Measurements from ENCODE around the gene TGFBR3. TPM values are rescaled to one million over a fixed set of nuclear protein-coding genes. Genes with fewer than 3 reads are reported as not detected.

The TGFBR3 gene
- total RNA-seq, 2 experiments from 2014 or later = 31.5 to 36.6 TPM

DNA sequence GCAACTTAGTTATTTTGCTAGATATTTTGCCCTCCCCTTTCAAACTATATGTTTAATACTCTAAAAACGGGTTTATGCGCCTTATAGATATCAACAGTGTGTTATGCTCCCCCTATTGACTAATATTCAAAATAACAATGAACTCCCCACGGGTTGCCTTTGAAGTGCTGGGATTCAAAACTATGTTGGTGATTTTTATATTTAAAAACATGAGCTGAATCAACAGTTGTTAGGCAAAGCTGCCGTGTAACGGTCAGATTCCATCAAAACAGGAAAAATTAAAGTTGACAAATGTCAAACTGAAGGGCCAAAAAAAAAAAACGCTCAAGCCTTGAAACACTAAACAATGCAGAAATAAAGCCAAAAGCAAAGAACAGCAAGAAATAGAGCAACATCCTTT is 2.5 kb downstream of the TGFBR3 start:
- Histone ChIP-seq H3K4me3 (ENCODE audit: low read length) (peak overlapping the region; percentile 72), H3K9me3 (ENCODE audit: control insufficient read depth in 1 of 2, insufficient read depth in 1 of 2, low read length in 2 of 2) (no peaks in the 10 kb centered on the region), H3K4me1 (ENCODE audit: insufficient read depth, low read length) (peaks cover 30% of the 10 kb centered on the region), H3K27ac (ENCODE audit: low read depth in 1 of 2, low read length in 2 of 2) (no peak overlapping the region), H3K36me3 (ENCODE audit: insufficient read depth, low read length) (no peaks in the 10 kb centered on the region), H3K27me3 (ENCODE audit: control insufficient read depth in 1 of 2, insufficient read depth in 2 of 2, low read length in 2 of 2) (no peaks in the 10 kb centered on the region)
- ChIA-PET POLR2A (interaction anchor here (0.8 to 3.7 kb wide), 4 partner anchors 12 to 1098 kb away, joined by 3 to 21 read pairs (median 3); no protein-coding TSS in a partner anchor), CTCF (interaction anchor here (0.6 to 3.2 kb wide), 10 partner anchors 10 to 387 kb away, joined by 3 to 15 read pairs (median 3); no protein-coding TSS in a partner anchor)
- TF ChIP-seq, protein P1, sequence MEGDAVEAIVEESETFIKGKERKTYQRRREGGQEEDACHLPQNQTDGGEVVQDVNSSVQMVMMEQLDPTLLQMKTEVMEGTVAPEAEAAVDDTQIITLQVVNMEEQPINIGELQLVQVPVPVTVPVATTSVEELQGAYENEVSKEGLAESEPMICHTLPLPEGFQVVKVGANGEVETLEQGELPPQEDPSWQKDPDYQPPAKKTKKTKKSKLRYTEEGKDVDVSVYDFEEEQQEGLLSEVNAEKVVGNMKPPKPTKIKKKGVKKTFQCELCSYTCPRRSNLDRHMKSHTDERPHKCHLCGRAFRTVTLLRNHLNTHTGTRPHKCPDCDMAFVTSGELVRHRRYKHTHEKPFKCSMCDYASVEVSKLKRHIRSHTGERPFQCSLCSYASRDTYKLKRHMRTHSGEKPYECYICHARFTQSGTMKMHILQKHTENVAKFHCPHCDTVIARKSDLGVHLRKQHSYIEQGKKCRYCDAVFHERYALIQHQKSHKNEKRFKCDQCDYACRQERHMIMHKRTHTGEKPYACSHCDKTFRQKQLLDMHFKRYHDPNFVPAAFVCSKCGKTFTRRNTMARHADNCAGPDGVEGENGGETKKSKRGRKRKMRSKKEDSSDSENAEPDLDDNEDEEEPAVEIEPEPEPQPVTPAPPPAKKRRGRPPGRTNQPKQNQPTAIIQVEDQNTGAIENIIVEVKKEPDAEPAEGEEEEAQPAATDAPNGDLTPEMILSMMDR (IDR thresholded peaks at IDR 0.05) = peak; percentile 70
- intact Hi-C loops (cut with DNase I, micrococcal nuclease) = loop anchor here (5.0 to 10.0 kb wide), 3 partner anchors 189 to 376 kb away; no protein-coding TSS in a partner anchor
- H3K9me3 Mint-ChIP-seq = no peaks in the 10 kb centered on the region
- ATAC-seq (ENCODE audit: poor library complexity) (peak; percentile 30), DNase-seq (peak in 4 of 14 experiments; percentile 32 to 67 (median 64))
- H3K4me1 Mint-ChIP-seq (ENCODE audit: low read depth) = peaks cover 34% of the 10 kb centered on the region
- peaks cover 10% of the 10 kb centered on the region for H3K36me3 Mint-ChIP-seq (ENCODE audit: low read depth)
- peak overlapping the region; percentile 83 for H3K4me3 Mint-ChIP-seq
- H3K27ac Mint-ChIP-seq = peak overlapping the region; percentile 43
- H3K27me3 Mint-ChIP-seq = no peaks in the 10 kb centered on the region

DNA sequence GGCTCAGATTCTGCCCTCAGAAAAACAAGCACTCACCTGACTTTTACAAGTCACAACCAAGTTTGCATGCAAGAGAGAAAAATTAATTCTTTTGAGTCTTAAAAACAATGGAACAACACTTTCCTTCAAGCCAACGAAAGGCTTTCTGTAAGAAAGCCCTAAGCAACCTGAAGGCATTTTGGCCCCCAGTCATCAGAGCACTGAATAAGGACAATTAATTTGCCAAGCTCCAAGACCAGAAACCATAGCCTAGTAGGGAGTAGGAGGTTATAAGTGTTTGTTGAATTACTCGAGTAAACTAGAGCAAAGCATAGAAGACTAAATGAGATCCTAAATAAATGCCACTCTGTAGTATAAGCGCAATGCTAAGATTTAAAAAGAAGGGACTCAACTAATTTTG is 4.7 kb downstream of the TGFBR3 start:
- TF ChIP-seq, protein P1 (IDR thresholded peaks at IDR 0.05) = no peak
- POLR2A ChIA-PET = no interaction called here
- H3K4me1 Mint-ChIP-seq (ENCODE audit: low read depth) = peaks cover 47% of the 10 kb centered on the region
- H3K27me3 ChIP-seq (ENCODE audit: control insufficient read depth in 1 of 2, insufficient read depth in 2 of 2, low read length in 2 of 2) = no peaks in the 10 kb centered on the region
- H3K9me3 Mint-ChIP-seq = no peaks in the 10 kb centered on the region
- H3K27ac Mint-ChIP-seq = no peak overlapping the region
- peaks cover 27% of the 10 kb centered on the region for H3K4me1 ChIP-seq (ENCODE audit: insufficient read depth, low read length)
- H3K36me3 ChIP-seq (ENCODE audit: insufficient read depth, low read length) = no peaks in the 10 kb centered on the region
- no peak overlapping the region for H3K4me3 ChIP-seq (ENCODE audit: low read length)
- H3K27ac ChIP-seq (ENCODE audit: low read depth in 1 of 2, low read length in 2 of 2) = no peak overlapping the region
- intact Hi-C loops (cut with DNase I, micrococcal nuclease) = loop anchor here (5.0 to 10.0 kb wide), 3 partner anchors 186 to 374 kb away; no protein-coding TSS in a partner anchor
- no peak overlapping the region for H3K4me3 Mint-ChIP-seq
- H3K27me3 Mint-ChIP-seq = no peaks in the 10 kb centered on the region
- CTCF ChIA-PET = no interaction called here
- no peak for DNase-seq
- no peaks in the 10 kb centered on the region for H3K9me3 ChIP-seq (ENCODE audit: control insufficient read depth in 1 of 2, insufficient read depth in 1 of 2, low read length in 2 of 2)
- ATAC-seq (ENCODE audit: poor library complexity) = no peak
- H3K36me3 Mint-ChIP-seq (ENCODE audit: low read depth) = peaks cover 5% of the 10 kb centered on the region

DNA sequence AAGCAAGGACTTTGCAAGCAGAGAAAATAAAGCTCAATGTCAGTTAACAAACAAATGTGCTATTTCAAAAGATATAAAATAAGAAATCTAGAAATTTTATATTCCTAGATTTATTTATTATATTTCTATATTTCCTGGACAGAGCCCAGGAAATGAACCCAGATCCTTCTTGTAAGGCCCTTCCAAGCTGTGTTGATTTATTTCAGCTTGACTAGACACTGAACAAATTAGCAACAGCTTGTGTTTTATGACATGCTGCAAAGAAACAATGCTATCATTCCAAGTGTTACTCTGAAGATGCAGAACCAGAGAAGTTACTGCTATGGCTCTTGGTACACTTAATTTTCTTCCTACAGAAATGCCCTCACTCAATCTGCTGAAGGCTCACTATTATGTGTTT is 6.2 kb downstream of the TGFBR3 start:
- ChIA-PET POLR2A (no interaction called here), CTCF (interaction anchor here (0.8 to 1.2 kb wide), 2 partner anchors 46 to 167 kb away, joined by 3 read pairs; no protein-coding TSS in a partner anchor)
- Histone ChIP-seq H3K9me3 (ENCODE audit: control insufficient read depth in 1 of 2, insufficient read depth in 1 of 2, low read length in 2 of 2) (no peaks in the 10 kb centered on the region), H3K4me3 (ENCODE audit: low read length) (no peak overlapping the region), H3K27me3 (ENCODE audit: control insufficient read depth in 1 of 2, insufficient read depth in 2 of 2, low read length in 2 of 2) (no peaks in the 10 kb centered on the region), H3K27ac (ENCODE audit: low read depth in 1 of 2, low read length in 2 of 2) (no peak overlapping the region), H3K36me3 (ENCODE audit: insufficient read depth, low read length) (no peaks in the 10 kb centered on the region), H3K4me1 (ENCODE audit: insufficient read depth, low read length) (peaks cover 24% of the 10 kb centered on the region)
- Mint-ChIP-seq H3K27me3 (no peaks in the 10 kb centered on the region), H3K4me1 (ENCODE audit: low read depth) (peaks cover 56% of the 10 kb centered on the region), H3K9me3 (no peaks in the 10 kb centered on the region), H3K36me3 (ENCODE audit: low read depth) (peaks cover under 1% of the 10 kb centered on the region), H3K4me3 (no peak overlapping the region), H3K27ac (no peak overlapping the region)
- ATAC-seq (ENCODE audit: poor library complexity) = no peak
- TF ChIP-seq, protein P1 (IDR thresholded peaks at IDR 0.05) = no peak
- no peak for DNase-seq
- intact Hi-C loops (cut with DNase I, micrococcal nuclease) = loop anchor here (5.0 to 10.0 kb wide), 4 partner anchors 185 to 372 kb away; no protein-coding TSS in a partner anchor
